T47D (cell line): ENCODE results near the gene TNS4.
"Not testable (repeated sequence)": the region's sequence is repeated elsewhere in the genome, so short reads cannot be mapped to it uniquely, and the experiment has no call there.

Experiments
- DNase-seq, 2 experiments: peaks; one replicate each; pipeline versions ENCODE4 v3.0.0 to v3.0.0-alpha.2; 2011 to 2012; ENCODE audit warnings: low read depth in 1 of 2, low spot score in 1 of 2
- JUND ChIP-seq: IDR thresholded peaks from 2 replicates; pipeline ENCODE4 v1.6.1; 2012; ENCODE audit warnings: low read depth
- in situ Hi-C: cut with HindIII; loops from 2 replicates; pipeline ENCODE4 v1.10.0; 2016; ENCODE audit warnings: low sequenced_read_pairs, low pct_unique_long_range_greater_than_20kb

The TNS4 gene

GRCh38 chr17:40501499-40501911 is at the start of gene TNS4:
TSS of gene TNS4 (minus strand) at chr17:40501623. CDS start at chr17:40496425, 5,198 bp downstream.
- peak; percentile 67 to 95 for DNase-seq
- TF ChIP-seq JUND = no peak
- in situ Hi-C loops = no loop called here

- in situ Hi-C loops = no loop called here
- no peak for TF ChIP-seq JUND
- DNase-seq = no peak
Observed at GRCh38 chr17:40550608-40551007, 49.2 kb upstream of the TNS4 start.

- in situ Hi-C loops = no loop called here
- TF ChIP-seq JUND = no peak
- DNase-seq = peak; percentile 59 to 99
Observed at GRCh38 chr17:40548982-40549685, 47.7 kb upstream of the TNS4 start.

- in situ Hi-C loops = no loop called here
- DNase-seq = no peak
- TF ChIP-seq JUND = no peak
Observed at GRCh38 chr17:40548491-40548981, 47.1 kb upstream of the TNS4 start.

- TF ChIP-seq JUND = no peak
- DNase-seq = no peak
- in situ Hi-C loops = no loop called here
Observed at GRCh38 chr17:40547785-40548478, 46.5 kb upstream of the TNS4 start.

- in situ Hi-C loops = no loop called here
- no peak for TF ChIP-seq JUND
- DNase-seq = peak in 1 of 2 experiments; percentile 70
Observed at GRCh38 chr17:40547079-40547784, 45.8 kb upstream of the TNS4 start.

- in situ Hi-C loops, DNase-seq: not testable (repeated sequence)
Observed at GRCh38 chr17:40546497-40546896, 45.1 kb upstream of the TNS4 start.

- TF ChIP-seq JUND = no peak
- DNase-seq = no peak
- in situ Hi-C loops = no loop called here
Observed at GRCh38 chr17:40545660-40546059, 44.2 kb upstream of the TNS4 start.

- no peak for DNase-seq
- in situ Hi-C loops = no loop called here
- no peak for TF ChIP-seq JUND
Observed at GRCh38 chr17:40542558-40543411, 41.4 kb upstream of the TNS4 start.

GRCh38 chr17:40541873-40542557 is 40.6 kb upstream of the TNS4 start:
- in situ Hi-C loops = no loop called here
- TF ChIP-seq JUND = no peak
- no peak for DNase-seq

- TF ChIP-seq JUND = no peak
- DNase-seq = peak in 1 of 2 experiments; percentile 71
- in situ Hi-C loops = no loop called here
Observed at GRCh38 chr17:40541060-40541872, 39.8 kb upstream of the TNS4 start.
